ENCODE results near the gene FHIP1B. TPM values are rescaled to one million over a fixed set of nuclear protein-coding genes. Genes with fewer than 3 reads are reported as not detected.
"Not testable (repeated sequence)": the region's sequence is repeated elsewhere in the genome, so short reads cannot be mapped to it uniquely, and the experiment has no call there.

The FHIP1B gene
- total RNA-seq (2014; rRNA removed; shearing (Covaris generic)) = 7.0 and 11.3 TPM in 2 replicates

- DNase-seq (ENCODE audit: low read depth) = peak; percentile 100
These were observed at the start of gene FHIP1B for GRCh38 chr11:6234387-6235107. FHIP1B (minus strand) TSS chr11:6234636; CDS start chr11:6224516, 10,120 bp downstream.

DNA sequence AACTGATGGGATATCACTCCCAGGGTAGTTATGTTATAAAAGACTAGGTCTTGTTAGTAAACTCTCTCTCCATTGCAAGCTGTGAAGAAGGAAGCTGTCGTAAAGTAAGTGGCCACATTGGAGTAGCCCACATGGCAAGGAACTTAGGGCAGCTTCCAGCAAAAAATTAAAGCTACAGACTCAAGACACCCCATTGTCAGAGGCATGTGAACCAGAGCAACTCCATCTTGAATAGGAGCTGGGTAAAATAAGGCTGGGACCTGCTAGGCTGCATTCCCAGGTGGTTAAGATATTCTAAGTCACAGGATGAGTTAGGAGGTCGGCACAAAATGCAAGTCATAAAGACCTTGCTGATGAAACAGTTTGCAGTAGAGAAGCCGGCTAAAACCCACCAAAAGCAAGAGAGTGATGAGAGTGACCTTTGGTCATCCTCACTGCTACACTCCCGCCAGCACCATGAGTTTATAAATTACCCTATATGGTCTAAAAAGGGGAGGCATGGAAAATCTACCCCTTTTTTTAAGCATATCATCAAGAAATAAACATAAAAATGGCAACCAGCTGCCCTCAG lies 49.1 kb upstream of the FHIP1B start:
- DNase-seq (ENCODE audit: low read depth) = no peak

DNA sequence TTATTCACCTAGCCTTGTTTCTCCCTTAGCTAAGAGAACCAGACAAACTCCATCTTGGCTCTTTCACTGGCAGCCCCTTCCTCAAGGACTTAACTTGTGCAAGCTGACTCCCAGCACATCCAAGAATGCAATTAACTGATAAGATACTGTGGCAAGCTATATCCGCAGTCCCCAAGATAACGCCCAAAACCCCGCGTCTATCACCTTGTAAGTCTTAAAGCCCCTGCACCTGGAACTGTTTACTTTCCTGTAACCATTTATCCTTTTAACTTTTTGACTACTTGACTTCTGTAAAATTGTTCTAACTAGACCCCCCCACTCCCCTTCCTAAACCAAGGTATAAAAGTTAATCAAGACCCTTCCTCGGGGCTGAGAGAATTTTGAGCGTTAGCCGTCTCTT lies 46.4 kb upstream of the FHIP1B start:
- DNase-seq (ENCODE audit: low read depth) = not testable (repeated sequence)

- DNase-seq (ENCODE audit: low read depth) = no peak
These were observed 38.8 kb upstream of the FHIP1B start for GRCh38 chr11:6273188-6273587.

DNA sequence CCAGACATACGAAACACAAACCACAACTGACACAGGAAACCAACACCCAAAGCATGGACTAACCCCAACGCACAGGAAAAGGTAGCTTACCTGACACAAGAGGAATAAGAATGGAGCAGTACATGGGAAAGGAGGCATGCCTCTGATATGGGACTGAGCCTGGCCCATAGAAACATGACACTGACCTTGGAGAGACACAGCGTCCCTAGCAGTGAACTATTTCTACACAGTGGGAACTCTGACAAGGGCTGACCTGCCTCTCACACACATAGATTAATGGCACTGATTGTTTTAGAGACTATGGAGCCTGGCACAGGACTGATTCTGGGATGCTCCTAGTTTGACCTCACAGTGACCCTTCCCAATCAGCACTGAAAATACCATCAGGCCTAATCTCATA lies 37.2 kb upstream of the FHIP1B start:
- no peak for DNase-seq (ENCODE audit: low read depth)

DNA sequence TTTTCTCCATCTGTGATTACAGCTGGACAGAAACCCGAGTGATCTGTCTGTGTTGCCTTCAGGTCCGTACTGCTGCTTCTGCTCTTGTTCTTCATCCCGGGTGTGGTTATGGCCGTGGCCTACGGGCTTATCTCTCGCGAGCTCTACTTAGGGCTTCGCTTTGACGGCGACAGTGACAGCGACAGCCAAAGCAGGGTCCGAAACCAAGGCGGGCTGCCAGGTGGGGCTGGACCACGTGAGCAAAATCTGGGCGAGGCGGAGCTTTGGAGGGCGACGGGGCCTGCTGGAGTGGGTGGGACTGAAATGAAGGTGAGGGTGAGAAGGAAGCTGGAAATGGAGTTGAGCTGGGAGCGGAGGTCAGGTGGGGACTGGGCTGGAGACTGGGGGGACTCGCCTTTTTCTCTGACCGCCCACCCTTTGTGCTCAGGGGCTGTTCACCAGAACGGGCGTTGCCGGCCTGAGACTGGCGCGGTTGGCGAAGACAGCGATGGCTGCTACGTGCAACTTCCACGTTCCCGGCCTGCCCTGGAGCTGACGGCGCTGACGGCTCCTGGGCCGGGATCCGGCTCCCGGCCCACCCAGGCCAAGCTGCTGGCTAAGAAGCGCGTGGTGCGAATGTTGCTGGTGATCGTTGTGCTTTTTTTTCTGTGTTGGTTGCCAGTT lies 36.3 kb upstream of the FHIP1B start:
- DNase-seq (ENCODE audit: low read depth) = no peak

- no peak for DNase-seq (ENCODE audit: low read depth)
These were observed 35.6 kb upstream of the FHIP1B start for GRCh38 chr11:6269994-6270393.

DNA sequence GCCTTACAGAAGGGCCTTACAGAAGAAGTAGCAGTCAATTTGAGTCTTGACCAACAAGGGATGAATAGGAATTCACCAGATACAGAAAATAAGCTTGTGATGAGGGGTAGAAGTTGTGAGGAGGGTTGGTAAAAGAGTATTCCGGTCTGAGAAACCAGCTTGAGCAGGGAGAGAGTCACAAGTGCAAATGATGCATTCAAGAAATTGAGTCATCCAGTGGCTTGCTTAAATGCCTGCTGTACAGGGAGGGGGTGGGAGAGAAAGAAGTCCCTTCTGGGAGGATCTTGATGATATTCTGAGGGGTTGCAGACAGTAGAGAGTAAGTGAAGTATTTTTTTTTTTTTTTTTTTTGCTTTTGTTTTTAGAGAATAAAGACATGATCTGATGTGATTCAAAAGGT lies 34.4 kb upstream of the FHIP1B start:
- no peak for DNase-seq (ENCODE audit: low read depth)

DNA sequence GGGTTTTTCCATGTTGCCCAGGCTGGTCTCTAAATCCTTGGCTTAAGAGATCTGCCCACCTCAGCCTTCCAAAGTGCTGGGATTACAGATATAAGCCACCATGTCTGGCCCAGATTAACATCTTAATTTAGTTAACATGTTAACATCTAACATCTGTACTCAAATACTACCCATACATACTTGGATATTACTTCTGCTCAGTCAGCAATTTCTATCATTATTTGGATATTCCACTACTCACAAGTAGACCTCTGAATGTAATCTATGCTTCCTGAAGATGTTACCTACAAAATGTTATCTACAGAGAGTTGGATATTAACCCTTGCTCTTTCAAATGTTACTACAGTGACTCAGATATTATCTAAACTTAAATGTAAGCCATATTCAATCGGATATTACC lies 29.2 kb upstream of the FHIP1B start:
- DNase-seq (ENCODE audit: low read depth) = no peak

DNA sequence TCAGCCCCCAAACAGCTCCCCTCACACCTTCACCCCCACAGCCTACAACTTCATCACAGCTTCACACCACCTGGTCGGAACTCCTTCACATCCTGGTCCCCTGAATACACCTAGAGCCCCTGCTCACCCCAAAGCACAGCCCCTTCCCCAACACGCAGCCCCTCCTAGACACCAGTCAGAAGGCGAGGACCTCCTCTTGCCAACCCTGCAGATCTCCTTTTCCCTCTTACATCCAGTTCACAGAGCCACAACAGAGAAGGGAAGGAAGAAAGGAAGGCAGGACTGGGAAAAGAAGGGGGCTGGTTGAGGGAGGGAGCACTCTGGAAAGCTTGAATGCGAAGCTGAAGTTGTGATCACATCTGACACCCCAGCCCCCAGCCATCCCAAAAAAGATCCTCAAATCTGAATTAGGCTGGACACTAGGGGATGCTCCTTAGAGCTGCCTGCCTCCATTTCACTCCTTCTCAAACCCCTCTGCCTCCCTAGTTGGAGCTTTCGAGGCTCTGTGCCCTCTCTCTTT lies 25.8 kb upstream of the FHIP1B start:
- DNase-seq (ENCODE audit: low read depth) = no peak

- no peak for DNase-seq (ENCODE audit: low read depth)
These were observed 24.2 kb upstream of the FHIP1B start for GRCh38 chr11:6258571-6259081.

GRCh38 chr11:6258141-6258540 lies 23.7 kb upstream of the FHIP1B start:
- DNase-seq (ENCODE audit: low read depth) = no peak

DNA sequence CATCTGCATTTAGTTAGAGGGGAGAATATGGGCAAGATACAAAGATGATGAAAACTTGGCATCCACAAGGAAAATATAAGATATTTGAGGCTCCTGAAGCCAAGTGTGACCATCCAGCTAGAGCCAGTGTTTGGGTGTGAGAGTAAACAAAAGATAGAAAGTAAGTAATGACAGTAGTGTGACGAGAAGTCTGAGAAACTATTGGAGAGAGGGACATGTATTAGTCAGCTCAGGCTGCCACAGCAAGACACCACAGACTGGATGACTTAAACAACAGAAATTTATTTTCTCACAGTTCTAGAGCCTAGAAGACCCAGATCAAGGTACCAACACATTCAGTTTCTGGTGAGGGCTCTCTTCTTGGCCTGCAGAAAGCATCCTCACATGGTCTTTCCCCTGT lies 18.8 kb upstream of the FHIP1B start:
- no peak for DNase-seq (ENCODE audit: low read depth)

DNA sequence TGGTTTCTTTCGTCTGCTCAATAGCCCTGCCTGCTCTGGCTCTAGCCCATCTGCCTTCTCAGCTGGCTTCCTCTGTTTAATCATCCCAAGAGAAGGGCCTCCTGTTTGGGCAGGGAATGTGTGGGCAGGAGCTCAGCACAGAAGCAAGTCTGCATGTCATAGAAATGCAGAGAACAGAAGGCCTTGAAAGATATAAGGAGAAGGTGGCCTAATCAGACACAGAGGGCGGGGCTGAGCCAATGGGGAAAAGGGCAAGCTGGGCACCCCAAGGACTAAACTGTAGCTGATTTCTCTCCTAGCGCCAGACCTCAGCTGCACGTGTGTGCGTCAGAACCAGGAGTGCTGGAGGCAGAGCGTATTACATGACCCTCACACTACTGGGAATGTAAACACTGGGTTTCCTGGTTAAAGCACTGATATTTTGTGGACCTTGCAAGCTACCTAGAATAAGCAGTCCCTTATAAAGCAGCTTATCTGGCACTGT lies 17.6 kb upstream of the FHIP1B start:
- DNase-seq (ENCODE audit: low read depth) = no peak

- peak; percentile 61 for DNase-seq (ENCODE audit: low read depth)
These were observed 16.8 kb upstream of the FHIP1B start for GRCh38 chr11:6251120-6251733.

GRCh38 chr11:6249770-6250555 lies 15.5 kb upstream of the FHIP1B start:
- peak; percentile 81 for DNase-seq (ENCODE audit: low read depth)

DNA sequence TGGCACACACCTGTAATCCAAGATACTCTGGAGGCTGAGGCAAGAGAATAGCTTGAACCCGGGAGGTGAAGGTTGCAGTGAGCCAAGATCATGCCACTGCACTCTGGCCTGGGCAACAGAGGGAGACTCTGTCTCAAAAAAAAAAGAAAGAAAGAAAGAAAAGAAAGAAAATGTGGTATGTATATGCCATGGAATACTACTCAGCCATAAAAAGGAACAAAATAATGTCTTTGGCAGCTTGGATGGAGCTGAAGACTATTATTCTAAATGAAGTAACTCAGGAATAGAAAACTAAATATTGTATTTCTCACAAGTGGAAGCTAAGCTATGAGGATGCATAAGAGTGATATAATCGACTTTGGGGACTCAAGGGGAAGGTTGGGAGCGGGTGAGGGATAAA lies 14.5 kb upstream of the FHIP1B start:
- not testable (repeated sequence) for DNase-seq (ENCODE audit: low read depth)

GRCh38 chr11:6248248-6248647 lies 13.8 kb upstream of the FHIP1B start:
- DNase-seq (ENCODE audit: low read depth) = no peak

DNA sequence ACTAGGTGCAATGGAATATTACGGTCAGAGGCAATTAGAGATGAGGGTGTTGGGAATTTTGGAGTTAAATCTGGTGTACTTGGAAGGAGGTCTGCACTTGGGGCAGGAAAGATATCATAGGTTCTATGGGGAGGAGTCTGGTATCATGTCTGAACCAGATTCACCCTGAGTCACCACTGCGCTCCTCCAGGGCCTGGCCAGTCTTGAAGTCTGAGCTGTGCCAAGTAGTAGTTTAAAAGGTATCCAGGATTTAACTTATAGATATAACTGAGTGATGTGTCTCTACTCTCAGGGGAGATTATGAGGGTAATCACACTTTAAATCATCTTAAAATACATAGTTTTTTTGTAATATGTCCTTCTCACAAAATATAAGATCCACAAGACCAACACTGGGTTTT lies 11.1 kb upstream of the FHIP1B start:
- DNase-seq (ENCODE audit: low read depth) = no peak

GRCh38 chr11:6241316-6241715 lies 6.9 kb upstream of the FHIP1B start:
- no peak for DNase-seq (ENCODE audit: low read depth)

DNA sequence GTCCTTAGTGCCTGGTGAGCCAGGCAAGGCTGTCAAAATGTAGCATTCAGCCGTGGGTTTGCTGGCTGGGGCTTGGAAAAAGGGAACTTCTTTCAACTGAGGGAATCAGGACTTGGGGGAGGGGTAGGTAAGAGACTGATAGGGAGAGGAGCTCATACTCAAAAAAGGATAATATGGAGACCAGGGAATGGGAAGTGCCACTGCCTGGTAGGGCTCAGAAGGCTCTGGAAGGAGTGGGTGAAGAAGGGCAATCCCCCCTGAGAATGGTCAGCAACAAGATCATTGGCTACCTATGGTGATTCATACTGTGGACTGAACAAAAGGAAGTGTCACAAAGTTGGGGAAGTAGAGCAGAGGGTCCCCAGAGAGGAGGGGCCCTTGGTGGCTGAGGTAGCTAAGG lies 6.3 kb upstream of the FHIP1B start:
- no peak for DNase-seq (ENCODE audit: low read depth)
